MM.1S (cell line): Measurements from ENCODE around the gene BCL2L14.

Experiments
- DNase-seq: peaks from one replicate; pipeline ENCODE4 v3.0.0-alpha.2; 2015
- H2AFZ ChIP-seq: fragments of 300-600 bp; sonication (generic); 2 replicates; pipeline ENCODE4 v1.6.0; 2016; ENCODE audit warnings: antibody characterized with exemption, low read length
- H3F3A ChIP-seq: fragments of 300-600 bp; sonication (generic); 2 replicates; pipeline ENCODE4 v1.6.1; 2016; ENCODE audit warnings: mild to moderate bottlenecking, antibody characterized with exemption, low read length, moderate library complexity, mixed read lengths; ENCODE audit not compliant: insufficient read depth
- H3K27ac ChIP-seq: fragments of 300-600 bp; sonication (generic); 2 replicates; pipeline ENCODE4 v1.5.1; 2016; ENCODE audit warnings: mild to moderate bottlenecking, low read length
- H3K27me3 ChIP-seq: fragments of 300-600 bp; sonication (generic); replicated peaks from 2 replicates; pipeline ENCODE4 v1.6.0; 2016; ENCODE audit warnings: low read length; ENCODE audit not compliant: insufficient read depth
- H3K36me3 ChIP-seq: fragments of 300-600 bp; sonication (generic); replicated peaks from 2 replicates; pipeline ENCODE4 v1.6.1; 2016; ENCODE audit warnings: mild to moderate bottlenecking, low read length, mixed read lengths; ENCODE audit not compliant: insufficient read depth
- H3K4me1 ChIP-seq: fragments of 300-600 bp; sonication (generic); 2 replicates; pipeline ENCODE4 v1.6.1; 2016; ENCODE audit warnings: low read length, mixed read lengths
- H3K4me2 ChIP-seq: fragments of 300-600 bp; sonication (generic); 2 replicates; pipeline ENCODE4 v1.6.0; 2016; ENCODE audit warnings: low read depth, low read length
- H3K4me3 ChIP-seq: fragments of 300-600 bp; sonication (generic); 2 replicates; pipeline ENCODE4 v1.5.1; 2016; ENCODE audit warnings: low read length, mixed read lengths
- H3K79me2 ChIP-seq: fragments of 300-600 bp; sonication (generic); 2 replicates; pipeline ENCODE4 v1.6.1; 2016; ENCODE audit warnings: mixed run types, low read length, mixed read lengths
- H3K9ac ChIP-seq: fragments of 300-600 bp; sonication (generic); 2 replicates; pipeline ENCODE4 v1.6.1; 2016; ENCODE audit warnings: low read length, mixed read lengths
- H3K9me2 ChIP-seq: fragments of 300-600 bp; sonication (generic); replicated peaks from 2 replicates; pipeline ENCODE4 v1.6.1; 2016; ENCODE audit warnings: mild to moderate bottlenecking, low read length, mixed read lengths; ENCODE audit not compliant: insufficient read depth
- H3K9me3 ChIP-seq: fragments of 300-600 bp; sonication (generic); replicated peaks from 2 replicates; pipeline ENCODE4 v1.6.1; 2016; ENCODE audit warnings: mild to moderate bottlenecking, low read length, mixed read lengths; ENCODE audit not compliant: insufficient read depth
- H4K20me1 ChIP-seq: fragments of 300-600 bp; sonication (generic); 2 replicates; pipeline ENCODE4 v1.6.1; 2016; ENCODE audit warnings: mild to moderate bottlenecking, low read length, moderate library complexity, mixed read lengths; ENCODE audit not compliant: insufficient read depth
- CTCF ChIP-seq: fragments of 300-600 bp; sonication (generic); IDR thresholded peaks from 2 replicates; pipeline ENCODE4 v1.5.1; 2016; ENCODE audit warnings: antibody characterized with exemption, low read length, mixed read lengths
- EZH2 ChIP-seq: fragments of 300-600 bp; sonication (generic); optimal IDR thresholded peaks from 2 replicates; pipeline ENCODE3; 2017; ENCODE audit warnings: low read depth, mild to moderate bottlenecking, antibody characterized with exemption, low read length, mixed read lengths
- EZH2phosphoT487 ChIP-seq: fragments of 300-600 bp; sonication (generic); IDR thresholded peaks from 2 replicates; pipeline ENCODE4 v1.6.1; 2018; ENCODE audit warnings: antibody characterized with exemption, low read length

BCL2L14 gene

GRCh38 chr12:12079291-12079690 lies 8.6 kb downstream of the BCL2L14 start:
- H3K27ac ChIP-seq: no peak overlapping the region
- H3K36me3 ChIP-seq: no peaks in the 10 kb centered on the region
- H3K9me3 ChIP-seq: no peaks in the 10 kb centered on the region
- no peaks in the 10 kb centered on the region for H3K27me3 ChIP-seq
- H3K9ac ChIP-seq: no peak overlapping the region
- no peaks in the 10 kb centered on the region for H3F3A ChIP-seq
- no peak overlapping the region for H2AFZ ChIP-seq
- H3K9me2 ChIP-seq: no peaks in the 10 kb centered on the region
- no peaks in the 10 kb centered on the region for H4K20me1 ChIP-seq
- H3K4me3 ChIP-seq: no peak overlapping the region
- DNase-seq: no peak
- TF ChIP-seq EZH2: no peak
- no peak for TF ChIP-seq CTCF
- no peak for TF ChIP-seq EZH2phosphoT487
- H3K79me2 ChIP-seq: no peaks in the 10 kb centered on the region
- H3K4me1 ChIP-seq: no peaks in the 10 kb centered on the region
- H3K4me2 ChIP-seq: no peak overlapping the region

DNA sequence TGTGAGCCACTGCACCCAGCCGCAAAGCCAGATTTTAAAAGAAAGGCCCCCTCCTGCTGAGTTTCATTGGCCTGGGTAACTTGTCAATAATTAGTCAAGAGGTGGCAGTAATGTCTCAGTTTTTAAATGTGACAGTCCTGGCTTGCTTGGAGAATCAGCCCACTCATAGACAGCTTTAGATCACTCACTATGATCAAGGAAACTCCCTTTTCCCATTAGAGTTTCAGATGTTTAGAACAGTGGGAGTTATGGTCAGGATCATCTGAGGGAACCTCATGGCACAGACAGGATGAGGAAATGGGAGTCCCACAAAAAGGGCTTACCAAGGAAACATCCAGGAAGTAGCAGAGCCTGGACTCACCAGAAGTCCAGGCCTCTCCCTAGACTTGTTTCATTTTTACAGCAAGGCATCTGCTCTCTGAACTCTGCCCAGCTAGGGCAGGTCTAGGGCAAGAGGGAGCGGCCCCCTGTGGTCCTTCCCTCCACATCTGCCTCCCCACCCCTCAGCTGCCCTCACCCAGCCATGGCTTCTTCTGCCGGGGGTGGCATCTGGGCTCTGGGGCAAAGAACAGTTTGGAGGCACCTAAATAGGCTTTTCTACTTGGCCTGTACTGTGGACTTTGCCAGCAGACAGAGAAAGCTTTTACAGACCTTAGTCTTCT lies 11.2 kb downstream of the BCL2L14 start:
- H3K27ac ChIP-seq: no peak overlapping the region
- no peaks in the 10 kb centered on the region for H3F3A ChIP-seq
- DNase-seq: peak; percentile 31
- H3K4me1 ChIP-seq: no peaks in the 10 kb centered on the region
- H3K9me3 ChIP-seq: no peaks in the 10 kb centered on the region
- no peak overlapping the region for H3K4me3 ChIP-seq
- H3K27me3 ChIP-seq: no peaks in the 10 kb centered on the region
- H3K9me2 ChIP-seq: no peaks in the 10 kb centered on the region
- no peak overlapping the region for H3K9ac ChIP-seq
- H3K79me2 ChIP-seq: no peaks in the 10 kb centered on the region
- TF ChIP-seq EZH2 (no peak), CTCF (peak; percentile 45), EZH2phosphoT487 (no peak)
- no peak overlapping the region for H2AFZ ChIP-seq
- no peaks in the 10 kb centered on the region for H3K36me3 ChIP-seq
- no peak overlapping the region for H3K4me2 ChIP-seq
- H4K20me1 ChIP-seq: no peaks in the 10 kb centered on the region

- H3K79me2 ChIP-seq: no peaks in the 10 kb centered on the region
- H3K9ac ChIP-seq: no peak overlapping the region
- no peaks in the 10 kb centered on the region for H3K9me3 ChIP-seq
- no peak overlapping the region for H2AFZ ChIP-seq
- no peak overlapping the region for H3K4me3 ChIP-seq
- H3K9me2 ChIP-seq: no peaks in the 10 kb centered on the region
- no peak for DNase-seq
- no peaks in the 10 kb centered on the region for H3K27me3 ChIP-seq
- H4K20me1 ChIP-seq: no peaks in the 10 kb centered on the region
- H3F3A ChIP-seq: no peaks in the 10 kb centered on the region
- H3K27ac ChIP-seq: no peak overlapping the region
- no peaks in the 10 kb centered on the region for H3K36me3 ChIP-seq
- no peak overlapping the region for H3K4me2 ChIP-seq
- TF ChIP-seq CTCF: no peak
- TF ChIP-seq EZH2phosphoT487: no peak
- TF ChIP-seq EZH2: no peak
- no peaks in the 10 kb centered on the region for H3K4me1 ChIP-seq
These were observed 12.9 kb downstream of the BCL2L14 start for GRCh38 chr12:12083688-12084087.
